ENCODE results near the gene FAIM2. TPM values are rescaled to one million over a fixed set of nuclear protein-coding genes. Genes with fewer than 3 reads are reported as not detected.
A peak's percentile ranks its signal among the peaks of the same experiment; 100 is the strongest.

The FAIM2 gene
- total RNA-seq, 1 donor from 2014 or later = 0.18 TPM

- TF ChIP-seq EZH2 (IDR thresholded peaks at IDR 0.05; ENCODE audit: insufficient read depth, low read length) = no peak
- TF ChIP-seq, protein P1, sequence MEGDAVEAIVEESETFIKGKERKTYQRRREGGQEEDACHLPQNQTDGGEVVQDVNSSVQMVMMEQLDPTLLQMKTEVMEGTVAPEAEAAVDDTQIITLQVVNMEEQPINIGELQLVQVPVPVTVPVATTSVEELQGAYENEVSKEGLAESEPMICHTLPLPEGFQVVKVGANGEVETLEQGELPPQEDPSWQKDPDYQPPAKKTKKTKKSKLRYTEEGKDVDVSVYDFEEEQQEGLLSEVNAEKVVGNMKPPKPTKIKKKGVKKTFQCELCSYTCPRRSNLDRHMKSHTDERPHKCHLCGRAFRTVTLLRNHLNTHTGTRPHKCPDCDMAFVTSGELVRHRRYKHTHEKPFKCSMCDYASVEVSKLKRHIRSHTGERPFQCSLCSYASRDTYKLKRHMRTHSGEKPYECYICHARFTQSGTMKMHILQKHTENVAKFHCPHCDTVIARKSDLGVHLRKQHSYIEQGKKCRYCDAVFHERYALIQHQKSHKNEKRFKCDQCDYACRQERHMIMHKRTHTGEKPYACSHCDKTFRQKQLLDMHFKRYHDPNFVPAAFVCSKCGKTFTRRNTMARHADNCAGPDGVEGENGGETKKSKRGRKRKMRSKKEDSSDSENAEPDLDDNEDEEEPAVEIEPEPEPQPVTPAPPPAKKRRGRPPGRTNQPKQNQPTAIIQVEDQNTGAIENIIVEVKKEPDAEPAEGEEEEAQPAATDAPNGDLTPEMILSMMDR (IDR thresholded peaks at IDR 0.05; ENCODE audit: insufficient read depth, low read depth, low read length) = no peak
- H3K36me3 ChIP-seq (ENCODE audit: insufficient read depth, low read length) = no peaks in the 10 kb centered on the region
- peaks cover 52% of the 10 kb centered on the region for H3K79me2 ChIP-seq (ENCODE audit: insufficient read depth, low read length)
- Mint-ChIP-seq H3K36me3 (ENCODE audit: low read depth, unreplicated experiment) (peaks cover 2% of the 10 kb centered on the region), H3K4me3 (ENCODE audit: unreplicated experiment) (peak overlapping the region; percentile 95), H3K27me3 (ENCODE audit: low read depth, unreplicated experiment) (peaks cover 3% of the 10 kb centered on the region), H3K4me1 (ENCODE audit: low read depth, unreplicated experiment) (peaks cover 39% of the 10 kb centered on the region), H3K9me3 (ENCODE audit: unreplicated experiment) (no peaks in the 10 kb centered on the region), H3K27ac (ENCODE audit: unreplicated experiment) (peak overlapping the region; percentile 87)
- peaks cover 48% of the 10 kb centered on the region for H4K20me1 ChIP-seq (ENCODE audit: insufficient read depth, low read length)
- no peaks in the 10 kb centered on the region for H3K9me3 ChIP-seq (ENCODE audit: insufficient read depth, low read depth, low read length)
- DNase-seq (ENCODE audit: low read depth) (peak; percentile 40), FAIRE-seq (no peak)
- peak overlapping the region; percentile 57 for H2AFZ ChIP-seq (ENCODE audit: low read depth, low read length)
- H3K27me3 ChIP-seq (ENCODE audit: insufficient read depth, low read length) = no peaks in the 10 kb centered on the region
- peak overlapping the region; percentile 97 for H3K4me2 ChIP-seq (ENCODE audit: low read length)
- peak overlapping the region; percentile 68 for H3K27ac ChIP-seq (ENCODE audit: low read depth, low read length)
- peak overlapping the region; percentile 82 for H3K4me3 ChIP-seq (ENCODE audit: insufficient read depth, low read depth, low read length)
- peaks cover 41% of the 10 kb centered on the region for H3K4me1 ChIP-seq (ENCODE audit: insufficient read depth, low read length)
- peak overlapping the region; percentile 87 for H3K9ac ChIP-seq (ENCODE audit: low read length)
Measured at GRCh38 chr12:49827401-49828099, 76.2 kb downstream of the FAIM2 start.

GRCh38 chr12:49827051-49827400 lies 76.7 kb downstream of the FAIM2 start:
- H3K27me3 ChIP-seq (ENCODE audit: insufficient read depth, low read length) = no peaks in the 10 kb centered on the region
- H3K4me2 ChIP-seq (ENCODE audit: low read length) = peak overlapping the region; percentile 97
- peaks cover 58% of the 10 kb centered on the region for H3K79me2 ChIP-seq (ENCODE audit: insufficient read depth, low read length)
- H3K36me3 Mint-ChIP-seq (ENCODE audit: low read depth, unreplicated experiment) = peaks cover 2% of the 10 kb centered on the region
- peaks cover 41% of the 10 kb centered on the region for H3K4me1 ChIP-seq (ENCODE audit: insufficient read depth, low read length)
- peaks cover 53% of the 10 kb centered on the region for H4K20me1 ChIP-seq (ENCODE audit: insufficient read depth, low read length)
- H3K4me3 Mint-ChIP-seq (ENCODE audit: unreplicated experiment) = peak overlapping the region; percentile 95
- no peaks in the 10 kb centered on the region for H3K9me3 ChIP-seq (ENCODE audit: insufficient read depth, low read depth, low read length)
- H3K27ac Mint-ChIP-seq (ENCODE audit: unreplicated experiment) = peak overlapping the region; percentile 87
- no peak for DNase-seq (ENCODE audit: low read depth)
- no peaks in the 10 kb centered on the region for H3K9me3 Mint-ChIP-seq (ENCODE audit: unreplicated experiment)
- H3K9ac ChIP-seq (ENCODE audit: low read length) = peak overlapping the region; percentile 87
- H3K27ac ChIP-seq (ENCODE audit: low read depth, low read length) = peak overlapping the region; percentile 68
- H3K27me3 Mint-ChIP-seq (ENCODE audit: low read depth, unreplicated experiment) = peaks cover 3% of the 10 kb centered on the region
- peak overlapping the region; percentile 82 for H3K4me3 ChIP-seq (ENCODE audit: insufficient read depth, low read depth, low read length)
- no peaks in the 10 kb centered on the region for H3K36me3 ChIP-seq (ENCODE audit: insufficient read depth, low read length)
- H2AFZ ChIP-seq (ENCODE audit: low read depth, low read length) = no peak overlapping the region
- H3K4me1 Mint-ChIP-seq (ENCODE audit: low read depth, unreplicated experiment) = peaks cover 37% of the 10 kb centered on the region
- no peak for FAIRE-seq
- no peak for TF ChIP-seq EZH2 (IDR thresholded peaks at IDR 0.05; ENCODE audit: insufficient read depth, low read length)
- TF ChIP-seq, protein P1 (IDR thresholded peaks at IDR 0.05; ENCODE audit: insufficient read depth, low read depth, low read length) = no peak

DNA sequence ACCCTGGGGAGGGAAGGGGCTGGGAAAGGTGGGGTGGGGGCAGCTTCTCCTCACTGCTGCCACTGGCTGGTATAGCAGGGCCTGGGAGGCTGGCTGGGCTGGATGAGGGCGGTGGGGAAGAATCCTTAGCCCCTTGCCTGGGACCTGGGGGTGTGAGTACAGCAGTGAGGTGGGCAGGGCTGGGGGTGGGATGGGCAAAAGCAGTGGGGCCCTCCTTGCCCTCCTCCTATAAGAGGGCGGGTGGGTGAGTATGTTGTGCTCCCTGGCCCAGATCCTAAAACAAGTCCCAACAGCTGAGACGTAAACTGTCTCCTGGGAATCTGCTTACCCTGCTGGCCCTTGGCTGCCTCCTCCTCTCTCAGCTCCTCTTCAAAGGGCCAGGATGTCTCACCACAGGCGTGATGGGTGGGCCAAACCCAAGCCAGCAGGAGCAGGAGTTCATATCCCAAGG lies 77.7 kb downstream of the FAIM2 start:
- H3K27me3 ChIP-seq (ENCODE audit: insufficient read depth, low read length) = no peaks in the 10 kb centered on the region
- peak overlapping the region; percentile 95 for H3K4me3 Mint-ChIP-seq (ENCODE audit: unreplicated experiment)
- peak overlapping the region; percentile 82 for H3K4me3 ChIP-seq (ENCODE audit: insufficient read depth, low read depth, low read length)
- H3K27ac Mint-ChIP-seq (ENCODE audit: unreplicated experiment) = peak overlapping the region; percentile 87
- no peak overlapping the region for H2AFZ ChIP-seq (ENCODE audit: low read depth, low read length)
- H3K9ac ChIP-seq (ENCODE audit: low read length) = peak overlapping the region; percentile 87
- H3K36me3 ChIP-seq (ENCODE audit: insufficient read depth, low read length) = no peaks in the 10 kb centered on the region
- H3K9me3 Mint-ChIP-seq (ENCODE audit: unreplicated experiment) = no peaks in the 10 kb centered on the region
- H3K27me3 Mint-ChIP-seq (ENCODE audit: low read depth, unreplicated experiment) = no peaks in the 10 kb centered on the region
- H3K9me3 ChIP-seq (ENCODE audit: insufficient read depth, low read depth, low read length) = no peaks in the 10 kb centered on the region
- FAIRE-seq = no peak
- peak overlapping the region; percentile 66 for H3K27ac ChIP-seq (ENCODE audit: low read depth, low read length)
- peaks cover 2% of the 10 kb centered on the region for H3K36me3 Mint-ChIP-seq (ENCODE audit: low read depth, unreplicated experiment)
- peaks cover 63% of the 10 kb centered on the region for H4K20me1 ChIP-seq (ENCODE audit: insufficient read depth, low read length)
- H3K4me1 Mint-ChIP-seq (ENCODE audit: low read depth, unreplicated experiment) = peaks cover 37% of the 10 kb centered on the region
- peaks cover 68% of the 10 kb centered on the region for H3K79me2 ChIP-seq (ENCODE audit: insufficient read depth, low read length)
- H3K4me1 ChIP-seq (ENCODE audit: insufficient read depth, low read length) = peaks cover 41% of the 10 kb centered on the region
- TF ChIP-seq, protein P1 (IDR thresholded peaks at IDR 0.05; ENCODE audit: insufficient read depth, low read depth, low read length) = no peak
- TF ChIP-seq EZH2 (IDR thresholded peaks at IDR 0.05; ENCODE audit: insufficient read depth, low read length) = no peak
- peak overlapping the region; percentile 97 for H3K4me2 ChIP-seq (ENCODE audit: low read length)
- peak; percentile 16 for DNase-seq (ENCODE audit: low read depth)
